Mucosa of descending colon (tissue), 3 donors: ENCODE results near the gene NRIP1. TPM values are rescaled to one million over a fixed set of nuclear protein-coding genes. Genes with fewer than 3 reads are reported as not detected.

Experiments used
- ATAC-seq: fragments of 200-7000 bp; cut with Tn5 transposase; one replicate; pipeline ENCODE4 v1.9.1; 2020; ENCODE audit warnings: mild to moderate bottlenecking, moderate library complexity
- DNase-seq, 3 donors: peaks; one replicate each; pipeline ENCODE4 v3.0.0-alpha.2; 2020
- H3K36me3 ChIP-seq: fragments of 200-600 bp; one replicate; pipeline ENCODE4 v1.8.0; 2021; ENCODE audit warnings: low read depth, mild to moderate bottlenecking
- H3K4me1 ChIP-seq: fragments of 200-600 bp; one replicate; pipeline ENCODE4 v1.8.0; 2021; ENCODE audit warnings: low read depth, mild to moderate bottlenecking
- H3K4me3 ChIP-seq: fragments of 200-600 bp; one replicate; pipeline ENCODE4 v1.8.0; 2021; ENCODE audit warnings: mild to moderate bottlenecking
- H3K9me3 ChIP-seq: fragments of 200-600 bp; one replicate; pipeline ENCODE4 v1.8.0; 2021; ENCODE audit warnings: mild to moderate bottlenecking
- intact Hi-C, 2 donors: fragments of 100-400 bp; cut with DNase I in 1 of 2; cut with micrococcal nuclease in 1 of 2; formaldehyde crosslinking; loops; one replicate each; pipeline versions ENCODE4 v1.11.0 to v1.11.1; 2022; cut with DNase I, micrococcal nuclease
- total RNA-seq, 3 donors: library from RNA; stranded (reverse); fragmentation: NEBNext Ultra II Directional in 2 of 3; extraction: Animal tissue kit (Norgen Biotek cat#: 25700) in 2 of 3; gene quantifications; one replicate each; pipeline versions ENCODE4 v1.2.1 to v1.2.4, GENCODE V29; 2021 to 2023
- TF ChIP-seq, protein P1 (sequence below): fragments of 200-600 bp; IDR thresholded peaks from one replicate; pipeline ENCODE4 v1.8.0; 2022; ENCODE audit warnings: antibody characterized with exemption, mild to moderate bottlenecking
- donor health status: DM: no; HTN: no; CAD: no; lungs with moderate emphysema.
- donor health status: DM: no; HTN: no; CAD: no.
- donor health status: DM: no; HTN: yes; CAD: no.

The NRIP1 gene
- total RNA-seq, 3 donors from 2014 or later, result 64.3 to 91.8 (median 77.1) TPM

GRCh38 chr21:15065392-15066122 is 757 bp upstream of the NRIP1 start:
- ATAC-seq (peak; percentile 57), DNase-seq (peak; percentile 82 to 85 (median 83))
- TF ChIP-seq, protein P1, sequence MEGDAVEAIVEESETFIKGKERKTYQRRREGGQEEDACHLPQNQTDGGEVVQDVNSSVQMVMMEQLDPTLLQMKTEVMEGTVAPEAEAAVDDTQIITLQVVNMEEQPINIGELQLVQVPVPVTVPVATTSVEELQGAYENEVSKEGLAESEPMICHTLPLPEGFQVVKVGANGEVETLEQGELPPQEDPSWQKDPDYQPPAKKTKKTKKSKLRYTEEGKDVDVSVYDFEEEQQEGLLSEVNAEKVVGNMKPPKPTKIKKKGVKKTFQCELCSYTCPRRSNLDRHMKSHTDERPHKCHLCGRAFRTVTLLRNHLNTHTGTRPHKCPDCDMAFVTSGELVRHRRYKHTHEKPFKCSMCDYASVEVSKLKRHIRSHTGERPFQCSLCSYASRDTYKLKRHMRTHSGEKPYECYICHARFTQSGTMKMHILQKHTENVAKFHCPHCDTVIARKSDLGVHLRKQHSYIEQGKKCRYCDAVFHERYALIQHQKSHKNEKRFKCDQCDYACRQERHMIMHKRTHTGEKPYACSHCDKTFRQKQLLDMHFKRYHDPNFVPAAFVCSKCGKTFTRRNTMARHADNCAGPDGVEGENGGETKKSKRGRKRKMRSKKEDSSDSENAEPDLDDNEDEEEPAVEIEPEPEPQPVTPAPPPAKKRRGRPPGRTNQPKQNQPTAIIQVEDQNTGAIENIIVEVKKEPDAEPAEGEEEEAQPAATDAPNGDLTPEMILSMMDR, result no peak
- Histone ChIP-seq H3K9me3 (no peaks in the 10 kb centered on the region), H3K36me3 (no peaks in the 10 kb centered on the region), H3K4me1 (peaks cover 19% of the 10 kb centered on the region), H3K4me3 (peak overlapping the region; percentile 64)
- intact Hi-C loops, result loop anchor here in 1 of 2 donors (10.0 kb wide), 1 partner anchor 191 kb away; no protein-coding TSS in a partner anchor

GRCh38 chr21:15063814-15064575 is 805 bp downstream of the NRIP1 start:
- peak; percentile 54 to 75 (median 71) for DNase-seq
- peak; percentile 35 for ATAC-seq
- H3K4me1 ChIP-seq, result peaks cover 25% of the 10 kb centered on the region
- no peaks in the 10 kb centered on the region for H3K36me3 ChIP-seq
- no peaks in the 10 kb centered on the region for H3K9me3 ChIP-seq
- intact Hi-C loops, result loop anchor here in 1 of 2 donors (10.0 kb wide), 1 partner anchor 189 kb away; no protein-coding TSS in a partner anchor
- peak overlapping the region; percentile 77 for H3K4me3 ChIP-seq
- TF ChIP-seq, protein P1, result no peak

DNA sequence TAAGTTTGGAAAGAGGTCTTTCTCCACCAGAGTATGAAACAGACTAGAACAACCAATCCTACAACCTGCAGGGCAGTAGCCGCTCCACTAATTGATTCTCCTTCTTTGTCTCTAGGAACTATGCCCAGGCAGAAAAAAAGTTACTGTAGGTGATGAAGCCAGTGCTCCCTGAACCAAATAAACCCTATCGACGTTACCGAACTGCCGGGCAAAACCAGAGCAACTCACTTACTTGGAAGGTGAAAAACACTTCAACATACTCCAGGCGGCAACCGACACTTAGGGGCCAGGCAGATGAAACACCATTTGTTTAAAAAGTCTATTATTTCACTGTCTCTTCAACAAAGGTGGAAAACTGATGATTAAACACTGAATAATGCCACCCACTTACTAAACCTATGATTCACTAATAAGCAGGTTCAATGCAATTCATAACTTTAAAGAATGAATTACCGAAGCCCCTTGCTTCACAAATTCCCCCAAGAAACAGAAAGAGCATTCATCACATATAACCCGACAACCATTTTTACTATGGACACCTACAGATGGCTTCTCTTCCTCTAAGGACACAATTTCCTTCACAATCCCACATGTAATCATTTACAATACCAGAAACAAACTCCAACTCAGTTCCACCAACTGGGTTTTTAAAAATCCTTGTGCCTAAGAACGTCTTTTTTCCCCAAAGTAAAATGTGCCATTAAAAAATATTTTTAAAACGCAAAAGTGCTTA is 1.6 kb downstream of the NRIP1 start:
- intact Hi-C loops, result loop anchor here in 1 of 2 donors (10.0 kb wide), 1 partner anchor 188 kb away; no protein-coding TSS in a partner anchor
- H3K36me3 ChIP-seq, result no peaks in the 10 kb centered on the region
- no peak for ATAC-seq
- peak overlapping the region; percentile 77 for H3K4me3 ChIP-seq
- TF ChIP-seq, protein P1, result no peak
- no peaks in the 10 kb centered on the region for H3K9me3 ChIP-seq
- peaks cover 30% of the 10 kb centered on the region for H3K4me1 ChIP-seq
- DNase-seq, result peak in 1 of 3 donors; percentile 21

- DNase-seq, result no peak
- TF ChIP-seq, protein P1, result no peak
- Histone ChIP-seq H3K9me3 (no peaks in the 10 kb centered on the region), H3K36me3 (no peaks in the 10 kb centered on the region), H3K4me1 (peaks cover 36% of the 10 kb centered on the region), H3K4me3 (no peak overlapping the region)
- no peak for ATAC-seq
- intact Hi-C loops, result loop anchor here in 1 of 2 donors (10.0 kb wide), 1 partner anchor 188 kb away; no protein-coding TSS in a partner anchor
Observed at GRCh38 chr21:15062606-15062965, 2.2 kb downstream of the NRIP1 start.
